Epidermal melanocyte (primary cell): Measurements from ENCODE around the gene PVALEF.
A peak's percentile ranks its signal among the peaks of the same experiment; 100 is the strongest.

ENCODE experiments used
- DNase-seq: peaks from one replicate; pipeline ENCODE4 v3.0.0; 2011; ENCODE audit warnings: low spot score; ENCODE audit not compliant: insufficient read length

The PVALEF gene

DNA sequence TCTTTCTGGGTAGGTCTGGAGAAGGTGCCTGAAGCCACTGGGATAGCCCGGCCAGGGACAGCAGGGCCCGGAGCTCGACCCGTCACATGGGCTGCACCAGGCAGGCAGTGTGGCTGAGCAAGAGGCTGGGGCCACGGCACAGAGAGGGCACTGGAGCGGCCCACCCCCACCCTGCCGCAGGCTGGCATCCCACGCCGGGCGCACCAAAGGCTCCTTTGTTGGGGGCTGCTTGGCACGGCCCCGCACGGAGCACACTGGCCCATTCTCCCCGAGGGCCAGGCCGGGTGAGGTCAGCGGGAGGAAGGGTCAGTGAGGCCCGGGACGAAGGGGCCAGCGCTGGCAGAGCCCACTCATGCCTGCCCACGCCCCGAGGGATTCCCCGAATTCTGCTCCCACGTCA is 36.5 kb upstream of the PVALEF start:
- peak; percentile 90 for DNase-seq

GRCh38 chr17:81129289-81129688 is 36.0 kb upstream of the PVALEF start:
- DNase-seq, result no peak

- DNase-seq, result no peak
These were observed 35.5 kb upstream of the PVALEF start for GRCh38 chr17:81129711-81130367.

DNA sequence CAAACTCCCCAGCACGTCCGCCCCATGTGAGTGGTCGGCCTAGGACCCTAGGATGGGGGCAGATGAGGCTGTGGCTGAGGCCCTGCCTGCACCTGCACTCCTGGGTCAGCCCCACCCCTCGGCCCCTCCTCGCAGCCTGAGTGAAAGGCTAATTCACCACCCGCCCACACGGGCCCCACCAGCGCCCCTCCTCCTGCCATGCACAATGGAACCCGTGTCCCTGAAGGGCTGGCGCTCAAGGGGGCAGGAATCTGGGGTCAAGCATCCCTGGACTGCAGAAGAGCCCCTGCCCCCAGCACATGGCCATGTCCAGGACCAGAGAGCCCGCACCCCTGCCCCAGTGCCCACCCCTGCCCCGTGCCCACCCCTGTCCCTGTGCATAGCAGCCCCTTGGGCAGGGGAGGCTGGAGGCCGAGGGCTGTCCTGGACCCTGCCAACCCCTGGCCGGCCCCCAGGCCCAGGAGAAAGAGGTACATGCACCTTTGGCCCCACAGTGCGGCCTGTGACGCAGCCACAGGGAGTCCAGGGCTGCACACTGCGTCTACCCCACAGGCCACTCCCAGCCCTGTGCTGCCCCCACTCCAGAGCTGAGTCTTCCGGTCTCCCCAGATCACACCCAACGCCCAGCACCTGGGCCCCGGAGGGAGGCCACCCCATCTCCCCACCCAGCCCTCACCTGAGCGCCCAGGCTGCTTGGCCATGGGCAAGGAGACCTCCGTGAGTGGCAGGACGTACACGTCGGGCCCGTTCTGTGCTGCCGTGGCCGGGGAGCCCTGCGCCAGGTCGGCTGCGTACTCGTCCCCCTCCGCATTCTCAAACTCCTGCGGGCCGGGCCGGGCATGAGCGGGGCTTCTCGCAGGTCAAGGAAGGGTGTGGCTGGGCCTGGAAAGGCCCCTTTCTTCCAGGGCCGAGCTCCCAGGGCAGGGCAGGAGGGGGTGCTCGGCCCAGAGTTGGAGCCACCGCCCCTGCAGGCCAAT is 34.6 kb upstream of the PVALEF start:
- no peak for DNase-seq

DNA sequence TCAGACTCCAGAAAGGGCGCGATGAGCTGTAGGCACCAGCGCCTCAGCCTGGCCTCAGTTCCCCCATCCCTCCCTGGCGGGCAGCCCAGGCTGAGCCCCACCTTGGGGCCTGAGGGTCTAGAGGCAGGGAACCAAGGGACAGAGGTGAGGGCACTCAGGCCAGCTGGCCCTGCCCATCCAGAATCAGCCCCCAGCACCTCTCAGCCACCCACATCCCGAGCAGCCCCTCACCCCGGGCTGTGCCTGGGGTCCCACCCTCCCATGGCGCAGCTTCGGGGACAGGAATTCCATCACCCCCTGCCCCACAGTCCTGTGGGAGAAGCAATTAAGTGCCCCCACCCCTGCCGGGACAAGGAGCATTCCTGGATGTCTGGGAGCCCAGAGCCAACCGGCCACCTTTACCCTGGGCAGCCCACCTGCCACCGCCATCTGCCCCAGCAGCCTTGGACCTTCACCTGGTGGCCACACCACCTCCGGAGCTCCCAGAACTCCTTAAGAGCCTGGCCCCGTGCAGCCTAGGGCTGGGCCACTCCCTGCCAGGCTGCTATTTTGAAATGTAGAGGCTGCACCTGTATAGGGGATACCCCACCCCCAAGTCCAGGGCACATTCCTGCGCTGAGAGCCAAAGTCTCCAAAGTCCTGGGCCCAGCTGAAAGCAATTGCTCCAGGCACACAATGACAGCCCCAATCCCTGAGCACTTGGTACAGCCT is 33.7 kb upstream of the PVALEF start:
- no peak for DNase-seq

GRCh38 chr17:81132197-81132540 is 33.1 kb upstream of the PVALEF start:
- no peak for DNase-seq

- no peak for DNase-seq
These were observed 32.3 kb upstream of the PVALEF start for GRCh38 chr17:81132770-81133723.

- no peak for DNase-seq
These were observed 31.1 kb upstream of the PVALEF start for GRCh38 chr17:81134064-81134781.

DNA sequence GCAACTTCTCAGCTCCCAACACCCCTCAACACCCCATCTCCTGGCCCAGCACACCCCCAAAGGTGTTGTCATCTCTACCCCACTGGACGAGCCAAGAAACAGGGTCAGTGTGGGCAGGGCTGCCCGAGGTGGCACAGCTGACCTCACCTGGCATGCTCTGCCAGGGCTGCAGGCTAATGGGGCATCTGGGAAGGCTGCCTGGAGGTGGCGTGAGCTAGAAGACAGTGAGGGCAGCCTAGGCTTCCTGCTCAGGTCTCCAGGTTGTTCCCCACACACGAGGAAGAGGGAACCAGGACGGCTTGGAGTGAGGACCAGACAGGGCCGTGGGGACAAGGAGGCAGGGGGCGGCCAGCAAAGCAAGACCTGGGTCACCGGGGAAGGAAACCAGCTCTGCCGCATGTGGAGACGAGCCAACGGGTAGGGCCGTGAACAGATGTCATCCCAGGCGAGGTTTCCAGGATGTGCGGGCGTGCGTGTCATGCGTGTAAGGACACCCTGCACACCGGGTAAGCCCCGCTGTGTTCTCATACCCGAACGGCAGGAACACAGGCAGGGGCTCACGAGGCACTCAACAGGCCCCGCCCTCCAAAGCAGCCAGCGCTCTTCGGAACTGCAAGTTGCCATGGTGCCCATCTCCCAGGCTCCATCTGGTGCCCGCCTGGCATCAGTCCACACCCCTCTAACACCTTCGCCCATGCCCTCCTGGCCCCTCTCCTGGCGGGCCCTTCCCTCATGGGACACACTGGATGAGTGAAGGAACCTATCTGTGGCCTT is 29.6 kb upstream of the PVALEF start:
- no peak for DNase-seq

DNA sequence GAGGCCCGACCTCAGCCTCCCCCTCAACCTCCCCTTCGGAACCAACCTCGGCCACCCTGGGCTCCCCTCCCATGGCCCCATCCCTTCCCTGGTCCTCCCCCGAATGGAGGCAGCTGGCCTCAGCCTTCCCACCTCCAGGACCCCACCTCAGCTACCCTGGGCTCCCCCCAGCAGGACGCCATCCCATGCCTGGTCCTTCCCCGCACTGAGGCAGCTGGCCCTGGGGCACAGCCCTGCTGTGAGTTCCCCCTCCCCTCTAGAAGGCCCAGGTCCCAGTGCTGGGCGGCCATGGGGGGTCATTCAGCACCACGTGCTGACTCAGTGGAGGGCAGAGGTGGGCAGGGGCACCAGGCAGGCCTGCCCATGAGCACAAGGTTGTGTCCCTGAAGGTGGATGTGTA is 28.9 kb upstream of the PVALEF start:
- DNase-seq, result no peak

- DNase-seq, result no peak
These were observed 28.1 kb upstream of the PVALEF start for GRCh38 chr17:81137248-81137647.

- no peak for DNase-seq
These were observed 27.2 kb upstream of the PVALEF start for GRCh38 chr17:81138083-81138482.

- DNase-seq, result no peak
These were observed 26.8 kb upstream of the PVALEF start for GRCh38 chr17:81138500-81138899.

- no peak for DNase-seq
These were observed 25.9 kb upstream of the PVALEF start for GRCh38 chr17:81139428-81139827.

DNA sequence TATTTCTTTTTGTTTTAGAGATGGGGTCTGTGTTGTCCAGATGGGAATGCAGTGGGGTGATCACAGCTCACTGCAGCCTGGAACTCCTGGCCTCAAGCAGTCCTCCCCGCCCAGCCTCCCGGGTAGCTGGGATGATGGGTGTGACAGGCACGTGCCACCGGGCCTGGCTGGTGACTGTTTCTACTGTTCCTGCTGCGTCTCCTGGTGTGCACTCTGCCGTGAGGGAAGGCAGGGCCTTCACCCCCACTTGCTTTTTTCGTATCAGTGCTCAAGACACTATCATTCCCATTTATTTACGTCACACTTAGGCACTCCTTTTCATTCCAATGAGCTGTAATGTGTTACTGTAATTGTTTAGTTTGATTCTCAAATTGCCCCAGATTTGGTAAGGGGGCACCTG is 25.3 kb upstream of the PVALEF start:
- DNase-seq, result no peak

DNA sequence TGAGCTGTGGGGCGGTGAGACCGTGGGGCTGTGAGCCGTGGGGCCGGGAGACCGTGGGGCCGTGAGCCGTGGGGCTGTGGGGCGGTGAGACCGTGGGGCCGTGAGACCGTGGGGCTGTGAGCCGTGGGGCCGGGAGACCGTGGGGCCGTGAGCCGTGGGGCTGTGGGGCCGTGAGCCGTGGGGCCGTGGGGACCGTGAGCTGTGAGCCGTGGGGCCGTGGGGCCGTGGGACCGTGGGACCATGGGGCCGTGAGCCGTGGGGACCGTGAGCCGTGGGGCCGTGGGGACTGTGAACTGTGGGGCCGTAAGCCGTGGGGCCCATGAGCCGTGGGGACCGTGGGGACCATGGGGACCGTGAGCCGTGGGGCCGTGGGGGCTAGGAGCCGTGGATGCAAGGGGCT is 24.6 kb upstream of the PVALEF start:
- DNase-seq, result no peak

DNA sequence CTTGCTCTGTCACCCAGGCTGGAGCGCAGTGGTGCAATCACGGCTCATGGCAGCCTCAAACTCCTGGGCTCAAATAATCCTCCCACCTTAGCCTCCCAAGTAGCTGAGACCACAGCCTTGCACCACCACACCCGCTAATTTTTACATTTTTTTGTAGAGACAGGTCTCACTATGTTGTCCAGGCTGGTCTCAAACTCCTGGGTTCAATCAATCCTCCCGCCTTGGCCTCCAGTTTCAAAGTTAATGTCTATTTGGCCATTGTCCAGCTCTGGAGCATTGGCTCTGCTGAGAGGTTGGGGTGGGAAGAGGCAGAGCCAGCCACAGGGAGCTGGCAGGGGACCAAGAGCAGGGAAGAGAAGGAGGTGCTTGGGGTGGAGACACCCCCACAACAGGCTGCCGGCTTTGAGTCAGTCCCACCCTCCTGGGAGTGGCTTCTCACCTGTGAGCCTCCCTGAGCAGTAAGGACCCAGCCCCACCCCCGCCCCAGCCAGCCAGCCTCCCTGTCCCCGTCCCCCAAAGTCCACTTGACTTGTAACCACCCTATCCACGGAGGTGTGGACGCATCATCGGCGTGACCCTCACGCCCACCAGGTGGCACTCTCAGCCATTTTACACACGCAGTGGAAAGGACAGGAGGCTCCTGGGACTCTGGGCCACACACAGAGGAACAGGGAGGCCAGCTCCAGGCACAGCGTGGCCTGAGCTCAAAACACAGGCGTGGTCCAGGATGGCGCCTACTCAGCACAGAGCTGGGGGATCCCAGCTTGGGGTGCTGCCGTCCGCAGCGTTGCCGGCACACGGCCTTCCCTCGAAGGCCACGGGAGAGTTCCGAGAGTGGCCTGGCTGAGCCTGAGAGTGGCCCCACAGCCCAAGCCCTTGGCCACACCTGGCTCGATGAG is 22.8 kb upstream of the PVALEF start:
- peak; percentile 81 for DNase-seq

DNA sequence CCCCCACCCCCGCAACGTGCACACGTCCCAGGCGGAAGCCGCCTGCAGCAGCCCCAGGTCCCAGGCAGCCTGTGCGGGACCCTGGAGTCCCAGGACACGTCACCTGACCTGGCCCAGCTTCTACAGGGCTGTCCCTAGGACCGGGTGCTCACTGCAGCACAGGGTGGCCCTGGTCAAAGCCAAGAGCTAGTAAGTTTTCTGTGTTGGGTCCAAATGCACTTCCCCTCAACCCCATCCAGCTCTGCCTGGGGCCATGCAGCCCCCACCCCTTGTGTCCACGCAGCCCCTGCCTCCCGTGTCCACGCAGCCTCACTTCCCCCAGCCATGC is 22.1 kb upstream of the PVALEF start:
- no peak for DNase-seq
